GM21390 (cell line): ENCODE results near the gene CAD.

Source experiments
- ATAC-seq: cut with Tn5 transposase; IDR thresholded peaks from one replicate; pipeline ENCODE4 v1.9.1; 2021; ENCODE audit not compliant: unreplicated experiment

CAD gene

DNA sequence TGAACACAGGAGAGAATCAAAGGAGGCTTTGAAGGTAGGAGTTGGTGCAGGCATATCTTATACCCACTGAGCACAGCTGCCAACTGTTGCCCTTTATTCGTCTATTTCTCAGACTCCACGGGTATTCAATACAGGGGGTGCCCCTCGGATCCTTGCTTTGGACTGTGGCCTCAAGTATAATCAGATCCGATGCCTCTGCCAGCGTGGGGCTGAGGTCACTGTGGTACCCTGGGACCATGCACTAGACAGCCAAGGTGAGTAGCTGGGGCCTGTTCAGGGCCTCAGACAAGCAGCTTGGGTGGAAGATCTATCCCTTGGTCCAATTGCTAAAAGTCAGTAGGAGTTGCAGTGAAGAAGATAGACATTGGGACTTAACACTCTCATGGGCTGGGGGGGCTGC lies 5.2 kb downstream of the CAD start:
- ATAC-seq = no peak

DNA sequence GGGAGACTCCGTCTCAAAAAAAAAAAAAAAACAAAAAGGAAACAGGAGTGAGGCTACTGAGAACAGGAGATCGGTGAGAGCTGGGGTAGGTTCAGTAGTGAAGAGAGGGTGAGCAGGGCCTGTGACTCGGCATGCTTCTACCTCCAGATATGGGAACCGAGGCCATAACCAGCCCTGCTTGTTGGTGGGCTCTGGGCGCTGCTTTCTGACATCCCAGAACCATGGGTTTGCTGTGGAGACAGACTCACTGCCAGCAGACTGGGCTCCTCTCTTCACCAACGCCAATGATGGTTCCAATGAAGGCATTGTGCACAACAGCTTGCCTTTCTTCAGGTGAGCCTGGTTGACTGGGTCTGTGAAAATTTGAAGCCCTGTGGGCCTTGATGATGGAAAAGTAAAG lies 6.2 kb downstream of the CAD start:
- no peak for ATAC-seq

DNA sequence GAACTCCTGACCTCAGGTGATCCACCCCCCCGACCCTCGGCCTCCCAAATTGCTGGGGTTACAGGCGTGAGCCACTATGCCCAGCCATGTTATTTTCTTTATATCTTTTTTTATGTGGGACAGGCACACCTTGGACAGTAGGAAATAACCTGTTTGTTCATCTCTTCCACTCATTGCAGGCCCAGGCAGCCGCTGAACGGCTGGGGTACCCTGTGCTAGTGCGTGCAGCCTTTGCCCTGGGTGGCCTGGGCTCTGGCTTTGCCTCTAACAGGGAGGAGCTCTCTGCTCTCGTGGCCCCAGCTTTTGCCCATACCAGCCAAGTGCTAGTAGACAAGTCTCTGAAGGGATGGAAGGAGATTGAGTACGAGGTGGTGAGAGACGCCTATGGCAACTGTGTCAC lies 8.4 kb downstream of the CAD start:
- ATAC-seq = no peak

DNA sequence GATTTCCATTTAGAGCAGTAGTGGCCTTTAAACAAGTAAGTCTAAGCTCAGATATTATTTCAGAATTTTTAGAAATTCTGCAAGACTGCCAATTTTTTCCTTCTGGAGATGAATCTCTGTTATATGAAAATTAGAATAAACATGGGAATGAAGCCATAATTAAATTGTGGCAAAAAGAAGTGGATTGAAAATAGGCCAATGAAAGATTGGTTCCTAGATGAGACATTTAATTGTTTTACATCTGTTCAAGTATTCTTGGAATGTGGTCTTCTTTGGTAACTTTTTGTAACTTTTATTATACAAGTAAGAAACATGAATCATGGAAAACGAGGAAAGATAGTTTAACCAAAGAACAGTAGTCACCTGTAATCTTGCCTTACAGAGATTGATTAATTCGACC lies 10.3 kb downstream of the CAD start:
- no peak for ATAC-seq

DNA sequence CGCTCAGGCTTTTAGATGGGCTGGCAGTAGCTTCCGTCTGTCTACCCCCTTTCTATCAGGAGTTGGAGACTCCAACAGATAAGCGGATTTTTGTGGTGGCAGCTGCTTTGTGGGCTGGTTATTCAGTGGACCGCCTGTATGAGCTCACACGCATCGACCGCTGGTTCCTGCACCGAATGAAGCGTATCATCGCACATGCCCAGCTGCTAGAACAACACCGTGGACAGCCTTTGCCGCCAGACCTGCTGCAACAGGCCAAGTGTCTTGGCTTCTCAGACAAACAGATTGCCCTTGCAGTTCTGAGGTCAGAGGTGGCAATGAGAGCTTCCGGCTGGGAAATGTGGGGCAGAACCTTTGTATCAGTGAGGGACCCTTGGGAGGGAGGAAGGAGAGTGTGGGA lies 14.8 kb downstream of the CAD start:
- no peak for ATAC-seq

DNA sequence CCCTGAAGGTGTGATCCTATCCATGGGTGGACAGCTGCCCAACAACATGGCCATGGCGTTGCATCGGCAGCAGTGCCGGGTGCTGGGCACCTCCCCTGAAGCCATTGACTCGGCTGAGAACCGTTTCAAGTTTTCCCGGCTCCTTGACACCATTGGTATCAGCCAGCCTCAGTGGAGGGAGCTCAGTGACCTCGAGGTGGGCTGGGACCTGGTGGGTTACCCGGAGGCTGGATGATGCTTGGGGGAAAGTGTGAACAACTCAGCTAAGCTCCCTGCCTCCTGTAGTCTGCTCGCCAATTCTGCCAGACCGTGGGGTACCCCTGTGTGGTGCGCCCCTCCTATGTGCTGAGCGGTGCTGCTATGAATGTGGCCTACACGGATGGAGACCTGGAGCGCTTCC lies 16.2 kb downstream of the CAD start:
- no peak for ATAC-seq

DNA sequence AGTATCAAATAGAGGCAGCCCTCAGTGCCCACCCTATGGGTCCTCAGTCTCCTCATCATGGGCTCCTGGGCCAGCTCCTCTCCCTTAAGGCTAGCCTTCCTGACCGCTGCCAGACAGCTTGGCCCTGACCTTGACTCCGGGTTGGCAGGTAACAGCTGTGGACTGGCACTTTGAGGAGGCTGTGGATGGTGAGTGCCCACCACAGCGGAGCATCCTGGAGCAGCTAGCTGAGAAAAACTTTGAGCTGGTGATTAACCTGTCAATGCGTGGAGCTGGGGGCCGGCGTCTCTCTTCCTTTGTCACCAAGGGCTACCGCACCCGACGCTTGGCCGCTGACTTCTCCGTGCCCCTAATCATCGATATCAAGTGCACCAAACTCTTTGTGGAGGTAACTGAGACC lies 19.0 kb downstream of the CAD start:
- ATAC-seq = no peak

DNA sequence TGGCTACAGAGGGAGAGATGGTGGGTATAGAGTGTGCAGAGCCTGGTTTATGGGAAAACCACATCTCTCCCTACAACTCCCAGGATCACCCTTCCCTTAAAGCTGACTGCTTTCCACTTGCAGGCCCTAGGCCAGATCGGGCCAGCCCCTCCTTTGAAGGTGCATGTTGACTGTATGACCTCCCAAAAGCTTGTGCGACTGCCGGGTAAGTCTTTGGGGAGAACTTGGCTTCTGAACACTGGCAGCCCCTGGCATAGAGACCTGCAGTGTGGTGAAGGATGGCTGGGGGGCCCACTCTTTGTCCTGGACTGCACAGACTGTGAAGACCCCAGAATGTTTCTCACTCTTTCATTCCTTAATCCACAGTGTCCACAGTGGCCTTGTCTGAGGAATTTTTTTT lies 19.5 kb downstream of the CAD start:
- no peak for ATAC-seq

DNA sequence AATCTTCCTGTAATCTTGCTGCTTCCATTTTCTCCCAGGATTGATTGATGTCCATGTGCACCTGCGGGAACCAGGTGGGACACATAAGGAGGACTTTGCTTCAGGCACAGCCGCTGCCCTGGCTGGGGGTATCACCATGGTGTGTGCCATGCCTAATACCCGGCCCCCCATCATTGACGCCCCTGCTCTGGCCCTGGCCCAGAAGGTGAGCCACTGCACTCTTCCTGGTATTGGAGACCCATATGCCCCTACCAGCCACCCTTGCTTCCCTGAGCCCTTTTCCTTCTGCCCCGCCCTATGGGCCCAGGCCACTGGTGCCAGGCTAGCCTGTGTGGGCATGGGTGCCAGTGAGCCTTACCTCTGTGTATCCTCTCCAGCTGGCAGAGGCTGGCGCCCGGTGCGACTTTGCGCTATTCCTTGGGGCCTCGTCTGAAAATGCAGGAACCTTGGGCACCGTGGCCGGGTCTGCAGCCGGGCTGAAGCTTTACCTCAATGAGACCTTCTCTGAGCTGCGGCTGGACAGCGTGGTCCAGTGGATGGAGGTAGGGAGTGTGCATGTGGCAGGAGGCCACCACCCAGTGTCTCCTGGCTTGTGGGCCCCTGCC lies 20.3 kb downstream of the CAD start:
- ATAC-seq = no peak

DNA sequence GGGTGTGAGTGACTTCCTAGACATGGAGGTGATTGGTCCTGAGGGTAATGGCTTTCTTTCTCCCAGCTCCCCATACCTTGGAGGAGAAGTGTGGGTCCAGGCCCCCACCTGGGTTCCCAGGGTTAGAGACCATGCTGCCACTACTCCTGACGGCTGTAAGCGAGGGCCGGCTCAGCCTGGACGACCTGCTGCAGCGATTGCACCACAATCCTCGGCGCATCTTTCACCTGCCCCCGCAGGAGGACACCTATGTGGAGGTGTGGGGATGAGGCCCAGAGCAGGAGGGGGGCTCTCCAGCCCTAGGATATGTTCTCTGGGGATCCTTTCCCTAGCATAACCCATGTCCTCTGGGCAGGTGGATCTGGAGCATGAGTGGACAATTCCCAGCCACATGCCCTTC lies 21.8 kb downstream of the CAD start:
- no peak for ATAC-seq

DNA sequence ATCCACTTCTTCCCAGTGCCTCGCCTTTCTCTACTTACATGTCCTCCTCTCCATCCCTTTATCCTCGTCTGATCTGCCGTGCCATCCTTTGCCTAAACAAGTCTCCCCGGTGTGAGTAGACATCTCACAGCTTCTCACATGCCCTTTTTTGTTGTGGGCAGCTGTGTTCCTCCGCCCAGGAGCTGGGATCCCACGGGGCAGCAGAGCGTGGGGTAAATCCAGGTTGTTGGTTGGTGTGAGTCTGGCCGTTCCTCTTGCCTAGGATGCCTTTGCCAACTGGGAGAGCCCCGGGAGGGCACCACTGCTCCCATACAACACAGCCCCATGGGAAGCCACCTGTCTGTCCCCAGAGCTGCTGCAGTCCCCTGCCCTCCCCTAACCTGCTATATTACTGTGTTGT lies 23.2 kb downstream of the CAD start:
- no peak for ATAC-seq

DNA sequence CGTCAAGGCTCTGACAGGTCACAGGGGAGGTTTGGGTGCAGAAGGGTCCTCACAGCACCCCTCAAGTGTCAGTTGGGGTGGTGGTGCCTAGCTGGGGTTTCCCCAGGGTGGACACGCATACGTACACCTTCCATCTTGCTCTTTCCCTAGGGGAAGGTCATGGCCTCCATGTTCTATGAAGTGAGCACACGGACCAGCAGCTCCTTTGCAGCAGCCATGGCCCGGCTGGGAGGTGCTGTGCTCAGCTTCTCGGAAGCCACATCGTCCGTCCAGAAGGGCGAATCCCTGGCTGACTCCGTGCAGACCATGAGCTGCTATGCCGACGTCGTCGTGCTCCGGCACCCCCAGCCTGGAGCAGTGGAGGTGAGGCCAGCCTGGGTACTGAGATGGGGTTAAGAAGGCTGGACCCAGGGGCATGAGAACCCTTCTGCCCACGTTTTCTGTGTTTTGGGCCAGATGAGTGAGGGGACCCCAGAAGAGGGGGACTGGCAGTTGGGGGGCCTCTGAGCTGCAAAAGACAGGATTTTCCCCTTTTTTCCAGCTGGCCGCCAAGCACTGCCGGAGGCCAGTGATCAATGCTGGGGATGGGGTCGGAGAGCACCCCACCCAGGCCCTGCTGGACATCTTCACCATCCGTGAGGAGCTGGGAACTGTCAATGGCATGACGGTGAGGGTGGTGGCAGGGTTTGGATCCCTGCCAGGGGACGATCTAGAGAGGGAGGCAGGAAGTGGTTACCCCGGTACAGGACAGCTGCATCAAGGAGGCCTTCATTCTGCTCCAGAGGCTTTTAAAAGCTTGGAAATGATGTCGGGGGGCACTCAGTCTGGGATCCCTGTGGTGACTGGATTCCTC lies 24.8 kb downstream of the CAD start:
- no peak for ATAC-seq

DNA sequence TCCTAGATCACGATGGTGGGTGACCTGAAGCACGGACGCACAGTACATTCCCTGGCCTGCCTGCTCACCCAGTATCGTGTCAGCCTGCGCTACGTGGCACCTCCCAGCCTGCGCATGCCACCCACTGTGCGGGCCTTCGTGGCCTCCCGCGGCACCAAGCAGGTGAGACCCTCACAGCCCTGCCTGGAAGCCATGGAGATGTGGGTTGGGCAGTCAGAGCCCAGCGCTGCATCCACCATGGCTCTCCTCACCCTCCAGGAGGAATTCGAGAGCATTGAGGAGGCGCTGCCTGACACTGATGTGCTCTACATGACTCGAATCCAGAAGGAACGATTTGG lies 25.4 kb downstream of the CAD start:
- ATAC-seq = no peak

DNA sequence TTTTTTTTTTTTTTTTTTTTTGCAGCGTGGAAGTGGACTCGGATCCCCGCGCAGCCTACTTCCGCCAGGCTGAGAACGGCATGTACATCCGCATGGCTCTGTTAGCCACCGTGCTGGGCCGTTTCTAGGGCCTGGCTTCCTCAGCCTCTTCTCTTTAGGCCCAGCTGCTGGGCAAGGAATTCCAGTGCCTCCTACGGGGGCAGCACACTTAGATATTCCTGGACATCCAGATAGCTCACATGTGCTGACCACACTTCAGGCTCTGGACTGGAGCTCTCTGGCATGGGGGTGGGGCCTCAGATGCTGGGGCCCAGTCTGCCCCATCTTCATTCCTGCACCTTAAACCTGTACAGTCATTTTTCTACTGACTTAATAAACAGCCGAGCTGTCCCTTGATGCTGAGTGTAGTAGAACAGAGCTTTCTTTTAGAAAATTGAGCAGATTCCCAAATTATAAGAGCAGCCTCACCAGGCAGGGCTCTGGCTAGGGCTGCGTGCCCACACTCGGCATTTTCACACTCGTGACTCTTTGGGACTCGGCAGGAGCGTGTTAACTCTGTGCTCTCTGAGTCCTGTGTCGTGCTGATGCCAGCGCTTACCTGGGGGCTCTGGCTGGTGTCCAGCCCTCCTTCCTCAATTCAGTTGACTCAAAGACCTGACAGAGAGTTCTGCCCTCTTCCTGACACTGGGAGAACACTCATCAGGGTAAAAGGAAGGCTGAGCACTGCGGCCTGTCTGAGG lies 26.4 kb downstream of the CAD start:
- no peak for ATAC-seq

DNA sequence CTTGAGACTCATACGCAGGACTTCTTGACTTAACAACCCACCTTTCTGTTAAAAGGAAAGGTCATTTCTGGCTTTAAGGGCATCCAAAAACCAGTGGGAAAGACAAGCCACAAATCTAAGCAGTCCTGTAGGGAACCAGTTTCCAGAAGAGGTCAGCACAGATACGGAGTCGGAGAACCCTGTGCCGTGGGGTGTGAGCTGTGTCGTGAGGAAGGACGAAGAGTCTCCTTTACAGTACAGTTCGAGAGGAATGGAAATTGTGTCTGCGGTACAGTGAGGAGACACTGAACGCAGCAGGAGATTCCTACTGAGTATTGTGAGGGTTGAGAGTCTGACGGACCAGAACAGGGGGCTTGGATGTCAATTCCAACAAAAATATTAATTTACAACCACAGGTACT lies 27.9 kb downstream of the CAD start:
- no peak for ATAC-seq

DNA sequence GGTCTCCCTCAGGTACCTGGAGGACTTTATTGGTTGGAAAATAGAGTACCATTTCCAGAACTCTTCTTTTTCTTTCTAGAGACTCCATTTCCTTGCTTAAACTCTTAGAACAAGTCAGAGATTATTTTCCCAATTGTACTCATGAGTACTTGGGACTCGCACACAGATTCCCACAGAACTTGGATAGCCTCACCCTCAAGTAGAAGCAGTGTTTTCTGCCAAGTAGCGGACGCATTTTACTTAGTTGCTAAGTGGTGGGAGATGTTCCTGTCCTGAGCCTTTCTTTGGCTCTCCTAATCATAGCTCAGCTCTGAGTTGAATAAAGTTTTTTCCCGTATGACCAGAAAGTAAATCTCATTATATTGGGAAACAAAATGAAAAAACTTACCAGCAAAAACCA lies 28.5 kb downstream of the CAD start:
- no peak for ATAC-seq

DNA sequence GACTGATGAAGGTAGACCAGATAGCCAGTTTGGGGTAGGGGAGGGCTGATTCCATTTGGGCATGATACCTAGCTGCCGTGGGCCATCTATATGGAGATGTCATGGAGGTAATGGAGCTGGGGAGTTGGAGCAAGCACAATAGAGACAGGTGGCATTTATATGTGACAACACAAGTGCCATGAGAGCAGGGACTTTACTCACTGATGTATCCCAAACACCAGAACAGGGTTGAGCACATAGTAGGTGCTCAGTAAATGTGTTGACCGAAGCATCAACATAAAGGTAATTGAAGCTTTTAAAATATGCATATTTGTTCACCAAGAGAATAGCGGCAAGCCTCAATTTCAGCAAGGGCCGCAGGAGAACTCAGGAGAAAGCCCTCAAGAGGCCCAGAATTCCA lies 30.7 kb downstream of the CAD start:
- no peak for ATAC-seq

DNA sequence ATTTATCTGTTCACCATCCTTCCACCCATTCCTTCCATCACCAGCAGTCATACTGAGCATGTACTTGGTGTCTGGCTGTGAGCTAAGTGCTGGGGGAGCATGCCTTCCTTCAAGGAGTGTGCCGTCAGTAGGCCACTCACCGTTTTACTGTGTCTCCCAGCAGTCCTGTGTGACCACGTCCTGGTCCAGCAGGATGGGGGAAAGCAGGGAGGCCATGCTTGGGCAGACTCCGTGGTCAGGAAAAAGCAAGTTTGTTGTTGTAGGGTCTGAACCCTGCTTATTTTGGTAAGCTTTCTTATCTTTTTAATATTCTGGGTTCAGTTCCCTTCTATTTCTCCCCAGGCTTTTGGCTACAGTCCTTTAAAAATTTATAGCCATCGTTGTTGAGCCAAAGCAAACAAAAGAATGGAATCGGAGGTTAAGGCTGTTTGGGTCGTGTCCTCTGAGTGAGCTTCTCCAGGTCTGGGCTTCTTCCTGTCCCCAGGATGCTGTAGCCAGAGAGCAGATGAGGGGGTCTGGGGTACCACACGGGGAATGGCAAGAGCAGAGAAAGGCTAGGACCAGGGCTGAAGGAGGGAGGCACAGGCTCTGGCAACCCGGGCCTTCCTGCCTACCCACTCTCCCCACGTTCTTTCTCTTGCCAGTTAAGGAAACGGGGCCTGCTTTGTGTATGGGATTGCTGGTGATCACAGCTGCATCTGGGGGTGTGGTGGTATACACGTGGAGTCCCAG lies 32.2 kb downstream of the CAD start:
- no peak for ATAC-seq

DNA sequence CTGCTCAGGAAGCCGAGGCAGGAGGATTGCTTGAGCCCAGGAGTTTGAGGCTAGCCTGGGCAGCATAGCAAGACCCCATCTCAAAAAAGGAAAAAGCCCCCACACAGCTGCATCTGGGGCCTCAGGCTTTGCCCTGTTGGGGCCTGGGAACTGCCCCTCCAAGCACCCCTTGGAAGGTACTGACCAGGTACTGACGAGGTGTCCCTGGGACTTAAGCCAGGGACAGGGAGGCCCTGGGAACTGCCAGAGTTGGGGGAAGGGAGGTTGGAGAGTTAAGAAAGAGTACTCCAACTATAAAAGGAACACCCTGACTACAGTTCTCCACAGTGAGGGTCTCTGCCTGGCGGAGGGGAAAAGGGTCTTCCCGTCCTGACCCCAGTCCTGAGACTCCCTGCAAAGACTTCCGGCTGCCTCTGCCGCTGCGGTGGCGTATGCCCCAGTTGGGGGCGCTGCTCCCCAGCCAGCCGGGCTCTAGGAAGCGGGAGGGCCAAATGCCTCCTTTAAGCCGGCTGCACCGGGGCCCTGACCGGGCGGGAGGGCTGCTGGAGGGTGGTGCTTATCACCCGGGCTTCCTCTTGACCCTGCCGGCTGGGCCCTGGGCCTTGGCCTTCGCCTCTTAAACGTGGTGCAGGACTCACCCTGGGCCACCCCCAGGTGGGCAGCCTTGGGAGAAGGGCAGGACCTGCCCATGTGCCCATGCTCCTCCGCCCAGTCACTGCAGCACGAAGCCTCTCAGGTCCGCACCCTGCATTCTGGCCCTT lies 32.9 kb downstream of the CAD start:
- no peak for ATAC-seq

DNA sequence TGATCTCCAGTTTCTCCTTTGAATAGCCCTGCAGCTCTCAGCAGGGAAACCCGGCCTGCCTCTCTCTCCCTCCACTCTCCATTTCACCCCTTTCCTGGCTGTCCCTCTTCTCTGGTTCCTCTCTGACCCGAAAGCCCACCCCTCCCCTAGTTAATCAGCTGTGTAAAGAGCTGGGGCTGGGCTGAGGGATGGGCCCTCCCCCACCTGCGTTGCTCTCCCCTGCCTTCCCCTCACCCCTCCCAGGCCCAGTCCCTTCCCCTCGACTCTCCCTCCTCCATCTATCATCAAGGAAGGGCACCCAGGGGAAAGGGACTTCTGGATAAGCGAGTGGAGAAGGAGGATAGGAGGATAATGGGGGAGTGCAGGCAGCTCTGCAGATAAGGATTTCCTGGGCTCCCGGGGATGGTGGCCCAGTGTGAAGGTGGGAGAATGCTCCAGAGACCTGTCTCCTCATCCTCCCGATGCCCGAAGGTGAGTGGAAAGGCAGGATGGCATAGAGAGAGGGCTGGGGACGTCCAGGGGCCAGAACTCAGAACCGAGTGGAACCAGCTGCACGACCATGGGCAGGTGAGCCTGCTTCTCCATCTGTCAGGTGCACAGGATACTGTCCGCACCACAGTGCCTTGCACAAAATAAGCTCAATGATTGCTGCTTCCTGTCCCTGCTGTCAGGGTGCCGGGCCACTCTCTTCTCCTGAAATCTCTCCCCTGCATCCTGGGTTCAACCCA lies 33.6 kb downstream of the CAD start:
- ATAC-seq = no peak
